Astrocyte (in vitro differentiated cells and primary cell): ENCODE data around the gene FAHD2A.

Source experiments
- EZH2 ChIP-seq: IDR thresholded peaks from 2 replicates; pipeline ENCODE4 v1.6.1; 2012; ENCODE audit warnings: mild to moderate bottlenecking, low read length, inconsistent platforms; ENCODE audit not compliant: insufficient read depth
- TF ChIP-seq, protein P1 (sequence below): IDR thresholded peaks from 2 replicates; pipeline ENCODE4 v1.5.1; 2011; ENCODE audit warnings: low read depth, mild to moderate bottlenecking, inconsistent platforms, low read length, moderate library complexity; ENCODE audit not compliant: insufficient read depth

DNA sequence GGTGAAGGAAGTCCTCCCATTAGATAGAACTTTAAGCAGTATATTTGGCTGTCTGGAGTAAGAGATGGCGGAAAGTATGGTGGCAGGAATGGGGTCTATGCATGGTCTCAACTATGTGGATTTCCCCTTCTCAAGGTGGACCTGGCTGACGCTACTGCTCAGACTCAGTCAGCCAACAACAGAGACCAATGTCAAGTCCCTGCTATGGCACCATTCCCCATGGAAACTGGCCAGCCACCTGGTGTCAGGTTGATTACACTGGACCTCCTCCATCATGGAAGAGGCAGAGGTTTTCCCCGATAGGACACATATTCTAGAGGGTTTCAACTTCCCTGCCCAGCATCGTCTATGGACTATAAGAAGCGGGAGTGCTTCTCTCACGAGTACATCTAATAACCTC, 8.6 kb upstream of the FAHD2A start:
- TF ChIP-seq, protein P1, sequence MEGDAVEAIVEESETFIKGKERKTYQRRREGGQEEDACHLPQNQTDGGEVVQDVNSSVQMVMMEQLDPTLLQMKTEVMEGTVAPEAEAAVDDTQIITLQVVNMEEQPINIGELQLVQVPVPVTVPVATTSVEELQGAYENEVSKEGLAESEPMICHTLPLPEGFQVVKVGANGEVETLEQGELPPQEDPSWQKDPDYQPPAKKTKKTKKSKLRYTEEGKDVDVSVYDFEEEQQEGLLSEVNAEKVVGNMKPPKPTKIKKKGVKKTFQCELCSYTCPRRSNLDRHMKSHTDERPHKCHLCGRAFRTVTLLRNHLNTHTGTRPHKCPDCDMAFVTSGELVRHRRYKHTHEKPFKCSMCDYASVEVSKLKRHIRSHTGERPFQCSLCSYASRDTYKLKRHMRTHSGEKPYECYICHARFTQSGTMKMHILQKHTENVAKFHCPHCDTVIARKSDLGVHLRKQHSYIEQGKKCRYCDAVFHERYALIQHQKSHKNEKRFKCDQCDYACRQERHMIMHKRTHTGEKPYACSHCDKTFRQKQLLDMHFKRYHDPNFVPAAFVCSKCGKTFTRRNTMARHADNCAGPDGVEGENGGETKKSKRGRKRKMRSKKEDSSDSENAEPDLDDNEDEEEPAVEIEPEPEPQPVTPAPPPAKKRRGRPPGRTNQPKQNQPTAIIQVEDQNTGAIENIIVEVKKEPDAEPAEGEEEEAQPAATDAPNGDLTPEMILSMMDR: no peak
- no peak for TF ChIP-seq EZH2
